Measurements from ENCODE around the gene CNPY4. TPM values are rescaled to one million over a fixed set of nuclear protein-coding genes. Genes with fewer than 3 reads are reported as not detected.

Gene CNPY4
- total RNA-seq, 1 experiment from 2014 or later = 22.5 TPM

- peak overlapping the region; percentile 84 for H3K27ac ChIP-seq
- peaks cover 52% of the 10 kb centered on the region for H3K4me1 ChIP-seq (replicated peaks)
- H3K4me3 ChIP-seq = no peak overlapping the region
These were observed 32.2 kb upstream of the CNPY4 start for GRCh38 chr7:100087055-100087750.

GRCh38 chr7:100088095-100088620, 31.3 kb upstream of the CNPY4 start:
- no peaks in the 10 kb centered on the region for H3K9me3 ChIP-seq (replicated peaks)
- H3K4me1 ChIP-seq (replicated peaks) = peaks cover 52% of the 10 kb centered on the region
- no peak for DNase-seq (ENCODE audit: low read depth in 1 of 2, low spot score in 2 of 2)
- H3K36me3 ChIP-seq = peaks cover 41% of the 10 kb centered on the region
- peak overlapping the region; percentile 84 for H3K27ac ChIP-seq
- peak overlapping the region; percentile 66 for H3K4me3 ChIP-seq
- no peaks in the 10 kb centered on the region for H3K27me3 ChIP-seq (replicated peaks)

More at GRCh38 chr7:100087055-100087750, 32.2 kb upstream of the CNPY4 start:
- Histone ChIP-seq H3K27me3 (replicated peaks) (no peaks in the 10 kb centered on the region), H3K36me3 (peaks cover 32% of the 10 kb centered on the region), H3K9me3 (replicated peaks) (no peaks in the 10 kb centered on the region)
- DNase-seq (ENCODE audit: low read depth in 1 of 2, low spot score in 2 of 2) = peak; percentile 83 to 94

- H3K36me3 ChIP-seq = peaks cover 48% of the 10 kb centered on the region
- peak; percentile 82 to 87 for DNase-seq (ENCODE audit: low read depth in 1 of 2, low spot score in 2 of 2)
- H3K4me3 ChIP-seq = peak within 1 kb of the TSS; percentile 66
- H3K4me1 ChIP-seq (replicated peaks) = peaks cover 52% of the 10 kb centered on the region
- no peaks in the 10 kb centered on the region for H3K9me3 ChIP-seq (replicated peaks)
- no peaks in the 10 kb centered on the region for H3K27me3 ChIP-seq (replicated peaks)
- peak within 1 kb of the TSS; percentile 84 for H3K27ac ChIP-seq
These were observed 30.6 kb upstream of the CNPY4 start, which contains the start of gene COPS6 for GRCh38 chr7:100088621-100089457. TSS of gene COPS6 (plus strand) at chr7:100088969. CDS start at chr7:100088991, 22 bp downstream.

DNA sequence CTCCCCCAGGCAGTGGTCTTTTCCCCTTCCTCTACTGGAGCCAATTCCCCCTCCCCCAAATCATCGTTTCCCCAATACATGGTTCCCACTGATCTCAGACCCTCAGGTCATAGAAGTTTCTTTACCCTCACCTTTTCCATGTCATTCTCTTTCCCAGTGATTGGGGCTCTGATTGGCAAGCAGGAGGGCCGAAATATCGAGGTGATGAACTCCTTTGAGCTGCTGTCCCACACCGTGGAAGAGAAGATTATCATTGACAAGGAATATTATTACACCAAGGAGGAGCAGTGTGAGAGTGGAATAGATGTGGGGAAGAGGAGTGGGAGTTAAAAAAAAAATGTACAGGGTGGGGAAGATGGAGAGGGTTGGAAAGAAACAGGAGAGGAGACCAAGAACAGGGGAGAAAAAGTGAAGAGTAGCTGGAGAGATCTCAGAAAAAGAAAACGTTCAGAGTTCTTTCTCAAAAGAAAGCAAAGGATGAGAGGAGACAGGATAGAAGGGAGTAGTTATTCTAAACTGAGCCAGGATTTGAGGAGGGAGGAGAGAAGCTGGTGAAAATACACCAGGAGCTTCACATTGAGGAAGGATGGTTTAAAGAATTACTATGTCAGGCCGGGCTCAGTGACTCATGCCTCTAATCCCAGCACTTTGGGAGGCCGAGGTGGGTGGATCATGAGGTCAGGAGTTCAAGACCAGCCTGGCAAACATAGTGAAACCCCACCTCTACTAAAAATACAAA, 29.8 kb upstream of the CNPY4 start:
- H3K27ac ChIP-seq = peak overlapping the region; percentile 84
- H3K4me3 ChIP-seq = peak overlapping the region; percentile 66
- no peaks in the 10 kb centered on the region for H3K9me3 ChIP-seq (replicated peaks)
- peak; percentile 52 to 68 for DNase-seq (ENCODE audit: low read depth in 1 of 2, low spot score in 2 of 2)
- H3K4me1 ChIP-seq (replicated peaks) = peaks cover 52% of the 10 kb centered on the region
- H3K36me3 ChIP-seq = peaks cover 56% of the 10 kb centered on the region
- H3K27me3 ChIP-seq (replicated peaks) = no peaks in the 10 kb centered on the region

- H3K36me3 ChIP-seq = peaks cover 68% of the 10 kb centered on the region
- no peaks in the 10 kb centered on the region for H3K9me3 ChIP-seq (replicated peaks)
- no peaks in the 10 kb centered on the region for H3K27me3 ChIP-seq (replicated peaks)
- H3K4me3 ChIP-seq = no peak overlapping the region
- no peak for DNase-seq (ENCODE audit: low read depth in 1 of 2, low spot score in 2 of 2)
- H3K27ac ChIP-seq = peak overlapping the region; percentile 84
- peaks cover 52% of the 10 kb centered on the region for H3K4me1 ChIP-seq (replicated peaks)
These were observed 28.7 kb upstream of the CNPY4 start for GRCh38 chr7:100090527-100091410.

- Histone ChIP-seq H3K27me3 (replicated peaks) (no peaks in the 10 kb centered on the region), H3K27ac (no peak overlapping the region), H3K4me1 (replicated peaks) (peaks cover 45% of the 10 kb centered on the region), H3K4me3 (no peak overlapping the region), H3K36me3 (peaks cover 76% of the 10 kb centered on the region), H3K9me3 (replicated peaks) (no peaks in the 10 kb centered on the region)
- DNase-seq (ENCODE audit: low read depth in 1 of 2, low spot score in 2 of 2) = no peak
These were observed 27.8 kb upstream of the CNPY4 start for GRCh38 chr7:100091411-100092181.

DNA sequence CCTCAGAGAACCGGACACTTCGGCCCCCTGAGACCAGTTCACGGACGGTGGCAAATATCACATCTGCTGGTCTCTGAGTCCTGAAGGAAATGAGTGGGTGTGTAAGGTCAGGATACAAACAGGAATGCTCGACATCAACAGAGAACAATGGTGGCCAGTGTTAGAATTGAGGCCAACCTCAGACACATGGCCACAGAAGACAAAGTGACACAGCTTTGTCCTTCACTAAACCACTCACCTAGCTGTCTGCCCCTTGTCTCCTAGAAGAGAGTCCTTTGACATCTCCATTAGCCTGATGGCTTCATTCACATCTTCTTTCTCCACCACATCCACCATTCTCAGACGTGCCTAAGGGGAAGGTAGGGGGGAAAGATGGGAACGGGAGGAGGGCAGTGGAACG, 26.4 kb upstream of the CNPY4 start:
- peaks cover 30% of the 10 kb centered on the region for H3K4me1 ChIP-seq (replicated peaks)
- no peak overlapping the region for H3K4me3 ChIP-seq
- no peaks in the 10 kb centered on the region for H3K9me3 ChIP-seq (replicated peaks)
- no peak overlapping the region for H3K27ac ChIP-seq
- H3K27me3 ChIP-seq (replicated peaks) = no peaks in the 10 kb centered on the region
- peaks cover 90% of the 10 kb centered on the region for H3K36me3 ChIP-seq
- DNase-seq (ENCODE audit: low read depth in 1 of 2, low spot score in 2 of 2) = no peak

DNA sequence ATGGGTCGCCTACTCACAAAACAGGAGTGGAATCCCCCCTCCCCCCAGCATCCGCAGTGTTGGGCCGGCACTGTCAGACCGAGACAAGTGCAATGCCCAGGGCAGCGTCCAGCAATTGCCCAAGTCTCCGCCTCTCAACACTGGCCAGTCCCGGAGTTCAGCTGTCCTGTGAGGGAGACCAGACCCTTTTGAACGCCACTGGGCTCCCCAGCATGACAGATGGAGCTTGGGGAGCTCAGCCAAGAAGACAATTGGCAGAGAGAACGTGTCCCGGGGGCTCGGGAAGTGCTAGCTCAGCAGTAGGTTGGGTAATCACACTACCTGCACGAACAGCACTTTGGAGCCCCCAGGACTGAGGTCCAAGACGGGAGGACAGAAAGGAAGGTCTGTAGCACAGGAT, 25.9 kb upstream of the CNPY4 start:
- peaks cover 26% of the 10 kb centered on the region for H3K4me1 ChIP-seq (replicated peaks)
- no peaks in the 10 kb centered on the region for H3K27me3 ChIP-seq (replicated peaks)
- H3K9me3 ChIP-seq (replicated peaks) = no peaks in the 10 kb centered on the region
- no peak overlapping the region for H3K4me3 ChIP-seq
- H3K27ac ChIP-seq = no peak overlapping the region
- no peak for DNase-seq (ENCODE audit: low read depth in 1 of 2, low spot score in 2 of 2)
- peaks cover 95% of the 10 kb centered on the region for H3K36me3 ChIP-seq

- no peaks in the 10 kb centered on the region for H3K27me3 ChIP-seq (replicated peaks)
- peaks cover 98% of the 10 kb centered on the region for H3K36me3 ChIP-seq
- H3K27ac ChIP-seq = no peak overlapping the region
- H3K4me3 ChIP-seq = no peak overlapping the region
- H3K9me3 ChIP-seq (replicated peaks) = no peaks in the 10 kb centered on the region
- H3K4me1 ChIP-seq (replicated peaks) = peaks cover 23% of the 10 kb centered on the region
- DNase-seq (ENCODE audit: low read depth in 1 of 2, low spot score in 2 of 2) = no peak
These were observed 25.4 kb upstream of the CNPY4 start for GRCh38 chr7:100093925-100094486.

DNA sequence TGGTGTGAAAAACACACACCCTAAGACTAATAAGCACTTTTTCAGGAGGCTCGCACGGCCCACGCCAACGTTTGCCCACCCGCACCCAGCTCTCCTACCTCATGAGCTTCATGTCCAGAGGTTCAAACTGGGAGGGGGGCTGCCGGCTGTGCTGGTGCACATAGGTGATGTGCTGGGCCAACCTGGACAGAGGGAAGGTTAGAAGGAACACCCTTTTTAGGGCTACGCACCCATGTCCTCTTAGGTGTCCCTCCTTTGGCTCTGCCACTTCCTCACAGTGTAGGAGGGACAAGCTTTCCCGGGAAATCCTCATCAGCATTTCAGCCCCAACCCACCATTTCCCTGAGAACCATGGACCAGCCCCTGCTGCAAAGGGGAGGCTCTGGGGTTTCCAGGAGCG, 24.1 kb upstream of the CNPY4 start:
- Histone ChIP-seq H3K9me3 (replicated peaks) (no peaks in the 10 kb centered on the region), H3K4me3 (no peak overlapping the region), H3K36me3 (peaks cover 100% of the 10 kb centered on the region), H3K27ac (no peak overlapping the region), H3K4me1 (replicated peaks) (peaks cover 18% of the 10 kb centered on the region), H3K27me3 (replicated peaks) (no peaks in the 10 kb centered on the region)
- DNase-seq (ENCODE audit: low read depth in 1 of 2, low spot score in 2 of 2) = no peak

DNA sequence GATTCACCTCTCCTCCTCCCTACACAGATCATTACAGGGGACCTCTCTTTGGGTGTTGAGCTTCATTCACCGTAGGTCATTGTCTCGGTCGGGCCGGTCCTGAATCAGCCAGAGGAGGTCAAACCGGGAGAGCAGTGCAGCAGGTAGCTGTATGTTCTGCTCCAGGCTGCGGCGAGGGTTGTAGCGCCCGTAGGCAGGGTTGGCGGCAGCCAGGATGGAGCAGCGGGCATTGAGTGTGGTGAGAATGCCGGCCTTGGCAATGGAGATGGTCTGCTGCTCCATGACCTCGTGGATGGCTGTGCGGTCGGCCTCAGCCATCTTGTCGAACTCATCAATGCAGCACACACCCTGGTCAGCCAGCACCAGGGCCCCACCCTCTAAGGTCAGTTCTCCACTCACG, 23.7 kb upstream of the CNPY4 start:
- no peak overlapping the region for H3K27ac ChIP-seq
- no peaks in the 10 kb centered on the region for H3K27me3 ChIP-seq (replicated peaks)
- H3K4me1 ChIP-seq (replicated peaks) = peaks cover 14% of the 10 kb centered on the region
- H3K9me3 ChIP-seq (replicated peaks) = no peaks in the 10 kb centered on the region
- H3K36me3 ChIP-seq = peaks cover 95% of the 10 kb centered on the region
- no peak overlapping the region for H3K4me3 ChIP-seq
- DNase-seq (ENCODE audit: low read depth in 1 of 2, low spot score in 2 of 2) = no peak

- peaks cover 71% of the 10 kb centered on the region for H3K36me3 ChIP-seq
- no peaks in the 10 kb centered on the region for H3K9me3 ChIP-seq (replicated peaks)
- H3K4me3 ChIP-seq = no peak overlapping the region
These were observed 20.5 kb upstream of the CNPY4 start for GRCh38 chr7:100098913-100099312.

More at GRCh38 chr7:100098913-100099312, 20.5 kb upstream of the CNPY4 start:
- DNase-seq (ENCODE audit: low read depth in 1 of 2, low spot score in 2 of 2) = no peak
- Histone ChIP-seq H3K27ac (no peak overlapping the region), H3K27me3 (replicated peaks) (no peaks in the 10 kb centered on the region), H3K4me1 (replicated peaks) (peaks cover 24% of the 10 kb centered on the region)

Data from SJSA1 (cell line).